ENCODE data around the gene CISD3. TPM values are rescaled to one million over a fixed set of nuclear protein-coding genes. Genes with fewer than 3 reads are reported as not detected.

Gene CISD3
- total RNA-seq, 2 experiments from 2014 or later = 4.7 to 5.7 TPM

DNA sequence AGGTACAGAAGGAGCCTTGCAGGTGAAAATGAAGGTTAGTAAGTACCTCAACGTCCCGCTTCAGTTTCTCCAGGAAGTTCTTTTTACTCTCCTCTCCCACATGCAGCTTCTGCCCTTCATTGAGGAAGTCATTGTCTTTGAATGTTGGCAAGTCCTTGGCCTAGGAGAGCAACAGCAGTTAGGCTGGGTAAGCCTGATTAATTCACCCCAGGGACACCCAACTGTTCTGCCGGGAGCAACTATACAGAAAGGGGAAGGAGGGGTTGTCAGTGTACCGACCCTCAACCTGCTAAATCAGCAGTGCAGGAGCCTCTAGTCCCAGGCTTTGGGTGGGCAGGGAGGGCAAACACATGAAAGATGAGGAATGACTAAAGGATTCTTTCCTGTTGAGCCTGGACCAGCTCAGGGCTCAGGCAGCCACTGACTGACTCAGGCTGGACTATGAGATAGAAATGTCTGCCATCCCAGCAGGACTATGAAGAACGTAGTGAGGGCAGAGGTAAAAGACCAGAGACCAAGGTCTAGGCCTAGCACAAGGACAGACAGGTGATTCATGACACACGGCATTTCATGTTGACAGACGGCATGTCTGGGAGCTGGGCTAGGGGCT is 47.6 kb downstream of the CISD3 start:
- Mint-ChIP-seq H3K4me1 (ENCODE audit: low read depth) (no peaks in the 10 kb centered on the region), H3K4me3 (no peak overlapping the region), H3K36me3 (ENCODE audit: low read depth) (peaks cover 81% of the 10 kb centered on the region), H3K27ac (no peak overlapping the region), H3K9me3 (no peaks in the 10 kb centered on the region), H3K27me3 (no peaks in the 10 kb centered on the region)
- no peak overlapping the region for H3K27ac ChIP-seq (ENCODE audit: low read depth in 1 of 2, low read length in 2 of 2)
- no peak for DNase-seq
- peaks cover 88% of the 10 kb centered on the region for H3K36me3 ChIP-seq (ENCODE audit: insufficient read depth, low read length)
- ChIA-PET CTCF (interaction anchor here (0.6 kb wide), 1 partner anchor 91 kb away, joined by 3 read pairs; no protein-coding TSS in a partner anchor), POLR2A (no interaction called here)
- TF ChIP-seq, protein P1, sequence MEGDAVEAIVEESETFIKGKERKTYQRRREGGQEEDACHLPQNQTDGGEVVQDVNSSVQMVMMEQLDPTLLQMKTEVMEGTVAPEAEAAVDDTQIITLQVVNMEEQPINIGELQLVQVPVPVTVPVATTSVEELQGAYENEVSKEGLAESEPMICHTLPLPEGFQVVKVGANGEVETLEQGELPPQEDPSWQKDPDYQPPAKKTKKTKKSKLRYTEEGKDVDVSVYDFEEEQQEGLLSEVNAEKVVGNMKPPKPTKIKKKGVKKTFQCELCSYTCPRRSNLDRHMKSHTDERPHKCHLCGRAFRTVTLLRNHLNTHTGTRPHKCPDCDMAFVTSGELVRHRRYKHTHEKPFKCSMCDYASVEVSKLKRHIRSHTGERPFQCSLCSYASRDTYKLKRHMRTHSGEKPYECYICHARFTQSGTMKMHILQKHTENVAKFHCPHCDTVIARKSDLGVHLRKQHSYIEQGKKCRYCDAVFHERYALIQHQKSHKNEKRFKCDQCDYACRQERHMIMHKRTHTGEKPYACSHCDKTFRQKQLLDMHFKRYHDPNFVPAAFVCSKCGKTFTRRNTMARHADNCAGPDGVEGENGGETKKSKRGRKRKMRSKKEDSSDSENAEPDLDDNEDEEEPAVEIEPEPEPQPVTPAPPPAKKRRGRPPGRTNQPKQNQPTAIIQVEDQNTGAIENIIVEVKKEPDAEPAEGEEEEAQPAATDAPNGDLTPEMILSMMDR (IDR thresholded peaks at IDR 0.05) = no peak
- no peak overlapping the region for H3K4me3 ChIP-seq (ENCODE audit: low read length)
- intact Hi-C loops (cut with DNase I, micrococcal nuclease) = no loop called here
- ATAC-seq (ENCODE audit: poor library complexity) = no peak
- no peaks in the 10 kb centered on the region for H3K27me3 ChIP-seq (ENCODE audit: control insufficient read depth in 1 of 2, insufficient read depth in 2 of 2, low read length in 2 of 2)
- H3K9me3 ChIP-seq (ENCODE audit: control insufficient read depth in 1 of 2, insufficient read depth in 1 of 2, low read length in 2 of 2) = no peaks in the 10 kb centered on the region
- H3K4me1 ChIP-seq (ENCODE audit: insufficient read depth, low read length) = no peaks in the 10 kb centered on the region

DNA sequence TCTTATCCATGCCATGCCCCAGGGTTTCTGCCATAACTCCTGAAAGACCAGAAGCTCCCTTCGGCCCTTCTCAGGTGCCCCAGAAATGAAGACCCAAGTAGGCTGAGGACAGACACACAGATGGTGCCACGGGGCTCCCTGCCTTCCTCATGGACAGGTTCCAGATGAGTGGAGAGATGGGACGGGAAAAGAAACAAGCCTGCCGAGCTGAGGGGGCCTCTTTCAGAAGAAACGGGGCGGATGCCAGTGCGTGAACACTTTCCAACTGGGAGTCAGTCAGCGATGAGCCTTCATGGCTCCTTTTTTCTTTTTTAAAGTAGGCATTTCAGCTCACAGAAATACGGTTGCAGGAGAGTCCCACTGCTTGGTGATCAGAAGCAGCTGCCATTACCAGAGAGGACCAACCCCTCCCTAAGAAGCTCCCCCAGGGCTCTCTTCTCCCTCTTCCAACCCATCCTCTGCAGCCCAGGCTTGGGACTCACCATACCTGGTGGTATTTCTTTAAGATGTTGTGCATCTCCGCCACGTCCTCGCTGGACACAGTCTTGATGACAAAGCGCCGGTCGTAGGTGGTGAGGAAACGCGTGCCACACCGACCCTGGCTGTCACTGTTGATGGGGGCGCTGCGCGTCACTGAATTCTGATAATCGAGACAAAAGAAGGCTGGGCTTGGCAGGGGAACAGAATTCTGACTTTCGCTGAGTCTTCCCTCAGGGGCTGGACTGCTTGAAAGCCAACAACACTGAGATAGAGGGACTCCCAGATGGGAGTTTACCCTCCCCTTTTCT is 50.0 kb downstream of the CISD3 start:
- H3K4me3 ChIP-seq (ENCODE audit: low read length) = no peak overlapping the region
- ATAC-seq (ENCODE audit: poor library complexity) (no peak), DNase-seq (no peak)
- no peak overlapping the region for H3K27ac ChIP-seq (ENCODE audit: low read depth in 1 of 2, low read length in 2 of 2)
- Mint-ChIP-seq H3K9me3 (no peaks in the 10 kb centered on the region), H3K4me3 (no peak overlapping the region), H3K27ac (no peak overlapping the region), H3K36me3 (ENCODE audit: low read depth) (peaks cover 87% of the 10 kb centered on the region), H3K27me3 (no peaks in the 10 kb centered on the region), H3K4me1 (ENCODE audit: low read depth) (no peaks in the 10 kb centered on the region)
- no peaks in the 10 kb centered on the region for H3K4me1 ChIP-seq (ENCODE audit: insufficient read depth, low read length)
- intact Hi-C loops (cut with DNase I, micrococcal nuclease) = no loop called here
- CTCF ChIA-PET = no interaction called here
- TF ChIP-seq, protein P1 (IDR thresholded peaks at IDR 0.05) = no peak
- H3K9me3 ChIP-seq (ENCODE audit: control insufficient read depth in 1 of 2, insufficient read depth in 1 of 2, low read length in 2 of 2) = no peaks in the 10 kb centered on the region
- H3K36me3 ChIP-seq (ENCODE audit: insufficient read depth, low read length) = peaks cover 92% of the 10 kb centered on the region
- POLR2A ChIA-PET = no interaction called here
- no peaks in the 10 kb centered on the region for H3K27me3 ChIP-seq (ENCODE audit: control insufficient read depth in 1 of 2, insufficient read depth in 2 of 2, low read length in 2 of 2)

DNA sequence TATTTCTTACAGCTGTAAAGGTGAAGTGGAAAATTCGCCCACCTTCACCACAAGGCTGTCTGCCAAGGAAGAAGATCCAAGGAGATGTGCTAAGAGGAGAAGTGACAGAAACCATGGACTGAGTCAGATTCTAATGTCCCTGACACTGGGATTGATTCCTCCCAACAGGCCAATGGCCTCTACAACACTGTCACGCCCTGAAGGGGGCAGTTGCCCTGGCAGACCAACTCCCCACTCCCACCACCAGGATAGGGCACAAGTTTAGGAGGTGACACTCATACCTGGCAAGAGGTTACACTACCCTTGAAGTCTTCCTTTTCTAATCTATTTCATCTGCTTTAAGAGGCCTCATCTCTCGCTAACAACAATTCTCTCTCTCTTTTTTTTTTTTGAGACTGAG is 53.1 kb downstream of the CISD3 start:
- TF ChIP-seq, protein P1 (IDR thresholded peaks at IDR 0.05) = no peak
- Mint-ChIP-seq H3K27me3 (no peaks in the 10 kb centered on the region), H3K4me3 (no peak overlapping the region), H3K9me3 (no peaks in the 10 kb centered on the region), H3K36me3 (ENCODE audit: low read depth) (peaks cover 89% of the 10 kb centered on the region), H3K27ac (no peak overlapping the region), H3K4me1 (ENCODE audit: low read depth) (no peaks in the 10 kb centered on the region)
- Histone ChIP-seq H3K27ac (ENCODE audit: low read depth in 1 of 2, low read length in 2 of 2) (no peak overlapping the region), H3K9me3 (ENCODE audit: control insufficient read depth in 1 of 2, insufficient read depth in 1 of 2, low read length in 2 of 2) (no peaks in the 10 kb centered on the region), H3K36me3 (ENCODE audit: insufficient read depth, low read length) (peaks cover 83% of the 10 kb centered on the region), H3K27me3 (ENCODE audit: control insufficient read depth in 1 of 2, insufficient read depth in 2 of 2, low read length in 2 of 2) (no peaks in the 10 kb centered on the region), H3K4me1 (ENCODE audit: insufficient read depth, low read length) (no peaks in the 10 kb centered on the region), H3K4me3 (ENCODE audit: low read length) (no peak overlapping the region)
- CTCF ChIA-PET = no interaction called here
- no peak for ATAC-seq (ENCODE audit: poor library complexity)
- POLR2A ChIA-PET = no interaction called here
- intact Hi-C loops (cut with DNase I, micrococcal nuclease) = no loop called here
- DNase-seq = no peak

Small RNA genes within 50 kb of the gene (microRNA-seq; reads per million reads assigned to microRNA genes)
- gene MIR4726 (ENCODE audit: borderline microRNAs expressed, borderline replicate concordance) = 0.61 reads per million
- not detected for gene MIR4734 (ENCODE audit: borderline microRNAs expressed, borderline replicate concordance)

Other genes starting within 250 kb of the CISD3 start
- under 1 TPM in 1 of 2 experiments, not detected in 1; 0.06 TPM for gene SRCIN1, start 124.4 kb upstream of the CISD3 start, total RNA-seq
- under 1 TPM; 0.16 to 0.34 TPM for gene EPOP, start 55.4 kb upstream of the CISD3 start, total RNA-seq
- 100 to 1,000 TPM; 321 to 324 TPM for gene MLLT6, start 25.1 kb upstream of the CISD3 start, total RNA-seq
- not detected for gene PCGF2, start 18.0 kb downstream of the CISD3 start, total RNA-seq
- gene PSMB3, start 22.4 kb downstream of the CISD3 start, total RNA-seq = 10 to 100 TPM; 46.6 to 55.0 TPM
- gene PIP4K2B, start 69.2 kb downstream of the CISD3 start, total RNA-seq = 10 to 100 TPM; 17.0 to 17.2 TPM
- gene CWC25, start 95.0 kb downstream of the CISD3 start, total RNA-seq = 10 to 100 TPM; 63.0 to 63.3 TPM
- gene RPL23, start 123.4 kb downstream of the CISD3 start, total RNA-seq = 1,000 to 10,000 TPM; 2,293 to 2,296 TPM
- 10 to 100 TPM; 50.1 to 50.5 TPM for gene LASP1, start 139.7 kb downstream of the CISD3 start, total RNA-seq
- gene FBXO47, start 237.1 kb downstream of the CISD3 start, total RNA-seq = not detected

Measured in CD4-positive, alpha-beta T cell (primary cell).